ENCODE data around the gene BSX. TPM values are rescaled to one million over a fixed set of nuclear protein-coding genes. Genes with fewer than 3 reads are reported as not detected.

BSX gene
- polyA plus RNA-seq, 10 donors, result not detected

DNA sequence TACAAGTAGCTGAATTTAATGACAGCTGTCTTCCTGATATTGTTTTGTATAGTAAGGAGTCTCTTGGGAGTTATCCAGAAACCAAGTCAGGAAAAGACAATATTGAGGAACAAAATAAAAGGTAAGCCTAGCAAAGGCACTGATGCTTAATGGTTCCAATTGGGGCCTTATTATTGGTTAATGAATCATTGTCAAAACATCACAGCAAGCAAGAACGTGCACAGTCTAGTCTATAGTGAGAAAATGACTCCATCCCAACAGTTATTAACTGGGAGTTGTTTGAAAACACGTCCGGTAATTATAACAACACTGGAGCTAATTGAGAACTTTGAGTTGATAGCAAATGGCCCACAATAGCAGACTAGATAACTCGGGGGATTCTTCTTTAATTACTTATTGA is 17.7 kb downstream of the BSX start:
- DNase-seq, result no peak

DNA sequence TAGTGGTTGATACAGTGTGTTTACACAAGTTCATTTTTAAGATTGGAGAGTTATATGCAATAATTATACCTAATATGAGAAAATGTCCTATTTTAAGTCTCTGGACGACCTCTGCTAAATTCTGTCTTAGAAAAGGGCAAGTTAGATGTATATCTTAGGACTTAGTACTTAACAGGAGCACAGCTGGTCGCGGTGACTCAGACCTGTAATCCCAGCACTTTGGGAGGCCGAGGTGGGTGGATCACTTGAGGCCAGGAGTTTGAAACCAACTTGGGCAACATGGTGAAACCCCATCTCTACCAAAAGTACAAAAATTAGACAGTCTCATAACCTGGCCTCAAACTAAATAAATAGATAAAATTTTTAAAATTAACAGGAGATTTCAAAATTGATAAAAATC is 27.2 kb downstream of the BSX start:
- no peak for DNase-seq

- DNase-seq, result no peak
Observed at GRCh38 chr11:122951211-122951610, 30.4 kb downstream of the BSX start.

GRCh38 chr11:122938557-122938956 is 43.1 kb downstream of the BSX start:
- no peak for DNase-seq

DNA sequence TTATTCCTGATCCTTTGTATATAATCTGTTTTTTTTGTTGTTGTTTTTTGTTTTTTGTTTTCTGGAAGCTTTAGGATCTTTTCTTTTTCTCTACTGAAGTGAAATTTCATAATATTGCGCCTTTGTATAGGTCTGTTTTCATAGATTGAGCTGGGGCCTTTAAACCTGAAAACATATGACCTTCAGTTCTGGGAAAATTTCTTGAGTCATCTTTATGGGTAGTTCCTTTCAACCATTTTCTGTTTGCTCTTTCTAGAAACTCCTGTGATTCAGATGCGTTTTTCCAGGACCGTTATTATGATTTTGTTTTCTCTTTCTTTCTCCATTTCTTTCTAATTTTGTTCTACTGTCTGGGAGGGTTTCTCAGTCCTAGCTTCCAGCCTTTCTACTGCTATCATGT is 43.7 kb downstream of the BSX start:
- no peak for DNase-seq

- DNase-seq, result peak in 1 of 3 donors; percentile 34
Observed at GRCh38 chr11:122933416-122933815, 48.2 kb downstream of the BSX start.

DNA sequence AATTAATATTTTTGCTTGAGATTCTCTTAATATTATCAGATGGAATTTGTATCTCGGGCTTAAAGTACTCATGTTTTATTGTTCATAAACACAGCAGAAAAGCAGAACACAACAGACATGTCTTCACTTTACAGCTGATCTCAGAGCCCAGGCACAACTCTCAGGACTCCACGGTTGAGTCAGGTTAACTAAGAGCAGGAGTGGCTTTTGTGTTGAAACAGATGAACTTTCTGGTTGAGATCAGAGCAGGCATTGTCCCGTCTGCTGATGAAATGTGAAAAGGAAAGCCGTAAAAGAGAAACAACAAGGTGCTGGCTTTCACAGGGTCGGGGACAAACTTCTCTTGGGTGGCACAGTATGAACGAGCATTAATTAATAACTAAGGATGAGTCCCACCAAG is 50.1 kb downstream of the BSX start:
- no peak for DNase-seq

Other genes with a start within 250 kb of the BSX start
- 1 to 10 TPM in 1 of 10 donors, under 1 TPM in 4, not detected in 5; 0.07 to 1.0 (median 0.12) TPM for gene CRTAM, start 143.3 kb downstream of the BSX start, polyA plus RNA-seq (ENCODE audit: insufficient read length in 10 of 10)
- 1 to 10 TPM; 1.4 to 3.9 (median 2.0) TPM for gene JHY, start 99.1 kb downstream of the BSX start, polyA plus RNA-seq (ENCODE audit: insufficient read length in 10 of 10)
- gene HSPA8, start 80.3 kb upstream of the BSX start, polyA plus RNA-seq (ENCODE audit: insufficient read length in 10 of 10), result 1,000 to 10,000 TPM; 1,445 to 2,027 (median 1,727) TPM
- 10 to 100 TPM; 16.4 to 41.0 (median 20.3) TPM for gene CLMP, start 213.4 kb upstream of the BSX start, polyA plus RNA-seq (ENCODE audit: insufficient read length in 10 of 10)